Activated CD8-positive, alpha-beta memory T cell treated with anti-CD3 and anti-CD28 coated beads, Interleukin-2, amount 10 ng/mL, durations not matched to agents 7 days and 5 days (primary cell): ENCODE measurements around the gene GPR37L1. TPM values are rescaled to one million over a fixed set of nuclear protein-coding genes. Genes with fewer than 3 reads are reported as not detected.
"Not testable (repeated sequence)": the region's sequence is repeated elsewhere in the genome, so short reads cannot be mapped to it uniquely, and the experiment has no call there.

Experiments
- ATAC-seq: fragments of 150-1000 bp; cut with Tn5 transposase; one replicate; pipeline ENCODE4 v1.10.0; 2021; ENCODE audit warnings: moderate library complexity
- CTCF ChIA-PET: fragments of 350-600 bp; sonication (Branson Sonifier 250); formaldehyde crosslinking; loops from one replicate; lab custom pipeline; 2021; ENCODE audit warnings: antibody characterized with exemption; lab: Charles Lee
- DNase-seq: peaks from one replicate; pipeline ENCODE4 v3.0.0-alpha.2; 2020
- H3K27ac Mint-ChIP-seq: one replicate; pipeline ENCODE4 v1.8.0; 2021; ENCODE audit warnings: mild to moderate bottlenecking, mixed read lengths
- H3K27me3 Mint-ChIP-seq: one replicate; pipeline ENCODE4 v1.8.0; 2021; ENCODE audit warnings: mixed read lengths
- H3K36me3 Mint-ChIP-seq: one replicate; pipeline ENCODE4 v1.8.0; 2021; ENCODE audit warnings: mild to moderate bottlenecking, mixed read lengths
- H3K4me1 Mint-ChIP-seq: one replicate; pipeline ENCODE4 v1.8.0; 2021; ENCODE audit warnings: mixed read lengths
- H3K4me3 Mint-ChIP-seq: one replicate; pipeline ENCODE4 v1.8.0; 2021; ENCODE audit warnings: mild to moderate bottlenecking, moderate library complexity, mixed read lengths
- H3K9me3 Mint-ChIP-seq: one replicate; pipeline ENCODE4 v1.8.0; 2022; ENCODE audit warnings: low read depth, mixed read lengths
- total RNA-seq, 2 experiments: library from RNA; stranded (reverse); gene quantifications; one replicate each; pipeline ENCODE4 v1.2.3, GENCODE V29; 2021

Gene GPR37L1
- total RNA-seq, 2 experiments from 2014 or later, result not detected

DNA sequence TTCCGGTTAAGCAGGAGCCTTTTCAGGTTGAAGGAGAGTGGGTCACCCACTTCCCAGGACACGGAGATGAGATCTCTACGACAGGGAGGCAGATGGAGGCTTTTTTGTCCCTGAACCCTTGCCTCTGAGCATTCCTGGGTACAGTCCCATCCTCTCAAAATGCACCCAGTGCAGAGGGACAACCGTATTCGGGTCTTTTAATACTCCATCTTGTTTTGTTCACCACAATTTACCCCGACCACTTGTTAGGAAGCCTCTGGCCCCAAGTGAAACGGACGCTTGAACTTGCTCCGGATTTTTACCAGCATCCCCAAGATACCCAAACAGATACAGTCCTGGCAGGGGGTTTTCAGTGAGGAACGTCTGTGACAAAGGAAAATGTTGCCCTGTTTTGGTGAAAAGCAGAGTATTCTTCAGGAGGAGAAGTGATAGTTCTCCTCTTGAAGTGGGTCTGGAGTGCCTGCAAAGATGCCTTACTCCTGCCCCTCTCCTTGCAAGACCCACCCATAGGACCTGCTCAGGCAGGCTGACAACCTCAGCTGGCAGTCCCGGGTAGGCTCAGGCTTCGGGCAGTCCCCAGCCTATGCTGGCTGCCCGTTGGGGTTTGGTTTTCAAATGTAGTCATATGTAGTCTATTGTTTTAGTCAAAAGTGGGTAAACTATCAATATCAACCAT lies 22.5 kb downstream of the GPR37L1 start:
- peak; percentile 45 for ATAC-seq
- peak overlapping the region; percentile 85 for H3K4me3 Mint-ChIP-seq
- H3K36me3 Mint-ChIP-seq, result peaks cover 21% of the 10 kb centered on the region
- H3K9me3 Mint-ChIP-seq, result no peaks in the 10 kb centered on the region
- CTCF ChIA-PET, result interaction anchor here (2.5 to 4.4 kb wide), 3 partner anchors 10 to 16 kb away, joined by 23 to 30 read pairs (median 24); partner anchors contain the start of gene PTPN7
- H3K27me3 Mint-ChIP-seq, result no peaks in the 10 kb centered on the region
- H3K27ac Mint-ChIP-seq, result peak overlapping the region; percentile 90
- DNase-seq, result peak; percentile 75
- peaks cover 42% of the 10 kb centered on the region for H3K4me1 Mint-ChIP-seq

DNA sequence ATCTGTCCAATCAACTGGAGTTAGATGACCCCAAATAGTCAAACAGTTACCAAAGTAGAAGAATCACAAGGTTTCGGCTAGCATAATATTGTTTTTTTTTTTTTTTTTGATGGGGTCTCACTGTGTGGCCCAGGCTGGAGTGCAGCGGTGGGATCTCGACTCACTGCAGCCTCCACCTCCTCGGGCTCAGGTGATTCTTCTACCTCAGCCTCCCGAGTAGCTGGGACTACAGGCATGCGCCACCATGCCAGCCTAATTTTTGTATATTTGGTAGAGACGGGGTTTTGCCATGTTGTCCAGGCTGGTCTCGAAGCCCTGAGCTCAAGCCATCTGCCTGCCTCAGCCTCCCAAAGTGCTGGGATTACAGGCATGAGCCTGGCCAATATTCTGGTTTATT lies 23.0 kb downstream of the GPR37L1 start:
- Mint-ChIP-seq H3K36me3 (peaks cover 23% of the 10 kb centered on the region), H3K27ac (peak overlapping the region; percentile 90), H3K4me3 (peak overlapping the region; percentile 85), H3K4me1 (peaks cover 42% of the 10 kb centered on the region)
- H3K9me3 Mint-ChIP-seq, DNase-seq, ATAC-seq, H3K27me3 Mint-ChIP-seq: not testable (repeated sequence)
- CTCF ChIA-PET, result interaction anchor here (2.5 to 4.4 kb wide), 3 partner anchors 10 to 16 kb away, joined by 23 to 30 read pairs (median 24); partner anchors contain the start of gene PTPN7

DNA sequence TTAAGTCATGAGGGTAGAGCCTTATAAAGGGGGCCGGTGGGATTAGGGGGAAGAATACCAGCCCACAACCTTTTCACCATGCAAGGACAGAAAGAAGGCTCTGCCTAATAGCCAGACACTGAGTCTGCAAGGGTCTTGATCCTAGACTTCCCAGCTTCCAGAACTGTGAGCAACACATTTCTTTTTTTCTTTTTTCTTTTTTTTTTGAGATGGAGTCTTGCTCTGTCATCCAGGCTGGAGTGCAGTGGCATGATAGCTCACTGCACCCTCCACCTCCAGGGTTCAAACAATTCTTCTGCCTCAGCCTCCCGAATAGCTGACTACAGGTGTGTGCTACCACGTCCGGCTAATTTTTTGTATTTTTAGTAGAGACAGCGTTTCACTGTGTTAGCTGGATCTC lies 23.6 kb downstream of the GPR37L1 start:
- Mint-ChIP-seq H3K27me3 (no peaks in the 10 kb centered on the region), H3K9me3 (no peaks in the 10 kb centered on the region), H3K36me3 (peaks cover 29% of the 10 kb centered on the region), H3K27ac (peak overlapping the region; percentile 75), H3K4me1 (peaks cover 42% of the 10 kb centered on the region), H3K4me3 (no peak overlapping the region)
- CTCF ChIA-PET, result interaction anchor here (2.5 to 4.4 kb wide), 3 partner anchors 9 to 15 kb away, joined by 23 to 30 read pairs (median 24); partner anchors contain the start of gene PTPN7
- no peak for DNase-seq
- ATAC-seq, result no peak

DNA sequence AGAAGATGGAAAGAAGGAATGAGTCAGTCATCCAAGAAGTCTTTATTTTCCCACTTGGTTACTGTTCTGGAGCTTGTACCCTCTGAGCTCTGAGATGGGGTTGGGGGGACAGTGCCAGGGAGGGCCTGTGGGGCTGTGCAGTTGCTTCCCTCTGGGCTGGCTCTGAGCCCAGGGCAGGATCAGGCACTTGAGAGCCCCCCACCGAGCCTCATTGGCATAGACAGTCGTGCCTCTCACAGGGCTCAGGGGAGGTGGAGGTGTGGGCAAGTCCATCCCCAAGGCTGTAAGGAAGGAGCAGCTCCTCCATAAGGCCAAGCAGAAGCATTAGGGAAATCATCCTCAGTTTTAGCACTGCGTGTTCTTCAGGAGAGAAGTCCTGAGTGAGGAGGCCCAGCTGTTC lies 24.3 kb downstream of the GPR37L1 start:
- Mint-ChIP-seq H3K4me3 (no peak overlapping the region), H3K9me3 (no peaks in the 10 kb centered on the region), H3K36me3 (peaks cover 30% of the 10 kb centered on the region), H3K27ac (peak overlapping the region; percentile 54), H3K27me3 (no peaks in the 10 kb centered on the region), H3K4me1 (peaks cover 42% of the 10 kb centered on the region)
- CTCF ChIA-PET, result interaction anchor here (1.3 to 4.4 kb wide), 4 partner anchors 9 to 251 kb away, joined by 3 to 30 read pairs (median 24); partner anchors contain the start of gene PTPN7
- no peak for DNase-seq
- no peak for ATAC-seq

DNA sequence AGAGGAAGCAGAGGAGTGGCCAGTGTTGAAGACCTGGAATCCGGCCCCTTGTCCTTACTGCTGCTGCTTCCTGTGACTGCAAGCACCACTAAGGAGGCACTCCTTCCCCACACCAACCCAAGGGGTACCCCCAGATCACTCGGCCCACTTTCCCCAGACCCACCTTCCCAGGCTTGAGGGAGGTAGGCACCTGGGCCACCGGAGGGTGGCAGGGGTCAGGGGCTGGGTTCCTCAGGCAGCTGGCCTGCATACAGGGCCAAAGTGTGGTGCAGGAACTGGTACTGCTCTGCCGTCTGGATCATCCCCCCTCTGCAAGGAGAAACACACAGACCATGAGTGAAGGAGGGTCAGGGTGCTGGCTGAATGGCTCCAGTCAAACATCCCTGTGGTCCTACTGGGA lies 25.7 kb downstream of the GPR37L1 start:
- no peak overlapping the region for H3K4me3 Mint-ChIP-seq
- peaks cover 42% of the 10 kb centered on the region for H3K36me3 Mint-ChIP-seq
- H3K27ac Mint-ChIP-seq, result no peak overlapping the region
- no peaks in the 10 kb centered on the region for H3K9me3 Mint-ChIP-seq
- ATAC-seq (no peak), DNase-seq (no peak)
- no peaks in the 10 kb centered on the region for H3K27me3 Mint-ChIP-seq
- H3K4me1 Mint-ChIP-seq, result peaks cover 35% of the 10 kb centered on the region
- CTCF ChIA-PET, result interaction anchor here (0.9 to 4.3 kb wide), 2 partner anchors 13 to 155 kb away, joined by 4 to 23 read pairs; partner anchors contain the start of gene PTPN7

DNA sequence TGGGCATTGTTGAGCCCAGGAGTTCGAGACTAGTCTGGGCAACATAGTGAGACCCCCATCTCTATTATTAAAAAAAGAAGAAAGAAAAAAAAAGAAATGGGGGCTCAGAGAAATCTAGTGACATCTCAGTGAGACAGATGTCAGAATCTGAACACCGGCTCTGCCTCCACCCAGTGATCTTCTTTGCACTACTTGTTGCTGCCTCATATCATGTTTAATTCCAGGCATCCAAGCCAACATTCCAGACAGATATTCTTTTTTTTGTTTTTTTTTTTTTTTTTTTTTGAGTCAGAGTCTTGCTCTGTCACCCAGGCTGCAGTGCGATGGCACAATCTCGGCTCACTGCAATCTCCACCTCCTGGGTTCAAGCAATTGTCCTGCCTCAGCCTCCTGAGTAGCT lies 26.8 kb downstream of the GPR37L1 start:
- Mint-ChIP-seq H3K9me3 (no peaks in the 10 kb centered on the region), H3K27me3 (no peaks in the 10 kb centered on the region), H3K4me3 (no peak overlapping the region), H3K36me3 (peaks cover 52% of the 10 kb centered on the region), H3K4me1 (peaks cover 39% of the 10 kb centered on the region), H3K27ac (no peak overlapping the region)
- ATAC-seq, result no peak
- CTCF ChIA-PET, result no interaction called here
- DNase-seq, result no peak

DNA sequence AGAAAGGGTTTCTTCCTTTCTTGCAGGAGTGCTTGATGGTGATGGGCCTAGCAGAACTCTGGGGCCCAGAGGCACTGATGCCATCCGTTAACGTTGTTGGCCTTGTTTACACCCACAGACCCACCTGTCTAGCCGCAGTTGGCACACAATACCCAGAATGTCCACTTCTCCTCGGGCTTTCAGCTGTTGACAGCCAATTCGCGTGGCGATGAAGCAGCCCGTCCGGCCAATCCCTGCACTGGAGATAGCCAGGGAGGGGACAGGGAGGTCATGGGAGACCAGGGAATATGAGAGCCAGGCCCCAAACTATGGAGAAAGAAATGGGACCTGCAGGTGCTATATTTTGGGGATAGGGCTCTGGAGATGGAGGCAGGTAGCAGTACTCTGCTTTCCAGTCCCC lies 27.5 kb downstream of the GPR37L1 start:
- Mint-ChIP-seq H3K4me3 (no peak overlapping the region), H3K4me1 (peaks cover 43% of the 10 kb centered on the region), H3K9me3 (no peaks in the 10 kb centered on the region), H3K36me3 (peaks cover 58% of the 10 kb centered on the region), H3K27ac (no peak overlapping the region), H3K27me3 (no peaks in the 10 kb centered on the region)
- ATAC-seq (no peak), DNase-seq (no peak)
- CTCF ChIA-PET, result no interaction called here

DNA sequence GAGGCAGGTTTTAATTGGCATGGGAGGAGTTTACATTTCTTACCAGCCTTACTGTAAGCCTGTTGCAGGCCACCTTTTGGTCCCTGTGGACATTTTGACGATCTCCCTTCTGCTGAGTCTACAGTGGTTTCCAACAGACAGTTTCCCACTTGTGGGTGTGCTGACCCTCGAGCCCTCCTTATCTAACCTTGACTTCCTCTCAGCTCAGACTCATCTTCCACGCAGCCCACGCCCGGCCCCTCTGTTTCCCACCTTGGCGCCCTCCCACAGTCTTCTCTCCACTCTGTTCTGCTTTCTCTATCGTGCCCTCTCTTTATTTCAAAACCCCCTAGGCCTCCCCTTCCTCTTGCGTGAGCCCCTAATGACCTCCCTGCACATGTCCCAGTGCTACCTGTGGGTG lies 27.9 kb downstream of the GPR37L1 start:
- no peak overlapping the region for H3K4me3 Mint-ChIP-seq
- no peaks in the 10 kb centered on the region for H3K9me3 Mint-ChIP-seq
- H3K27me3 Mint-ChIP-seq, result no peaks in the 10 kb centered on the region

DNA sequence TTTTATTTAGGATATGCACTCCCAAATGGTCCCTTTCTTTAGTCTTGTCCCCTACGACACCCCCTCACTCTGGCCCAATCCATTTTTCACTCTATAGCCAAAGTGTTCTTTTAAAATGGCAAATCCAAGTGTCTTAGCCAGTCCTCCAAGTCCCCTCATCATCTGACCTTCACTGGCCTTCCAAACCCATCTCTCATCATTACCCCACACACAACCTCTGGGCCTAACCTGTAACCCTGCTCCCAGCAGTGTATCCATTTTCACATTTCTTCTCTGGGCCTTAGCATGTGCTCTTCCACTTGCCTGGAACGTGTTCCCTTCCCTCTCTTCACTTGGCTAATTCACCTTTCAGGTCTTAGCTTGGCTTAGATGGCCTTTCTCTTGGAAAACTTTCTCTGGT lies 28.3 kb downstream of the GPR37L1 start:
- peak overlapping the region; percentile 1 for H3K27ac Mint-ChIP-seq
- peaks cover 65% of the 10 kb centered on the region for H3K36me3 Mint-ChIP-seq
- no peak overlapping the region for H3K4me3 Mint-ChIP-seq
- DNase-seq, result no peak
- H3K27me3 Mint-ChIP-seq, result no peaks in the 10 kb centered on the region
- peaks cover 41% of the 10 kb centered on the region for H3K4me1 Mint-ChIP-seq
- CTCF ChIA-PET, result interaction anchor here (1.0 kb wide), 1 partner anchor 42 kb away, joined by 4 read pairs; no protein-coding TSS in a partner anchor
- no peak for ATAC-seq
- no peaks in the 10 kb centered on the region for H3K9me3 Mint-ChIP-seq

More for the DNA sequence above, 27.9 kb downstream of the GPR37L1 start:
- CTCF ChIA-PET, result interaction anchor here (1.0 kb wide), 1 partner anchor 42 kb away, joined by 4 read pairs; no protein-coding TSS in a partner anchor
- peaks cover 42% of the 10 kb centered on the region for H3K4me1 Mint-ChIP-seq
- H3K36me3 Mint-ChIP-seq, result peaks cover 62% of the 10 kb centered on the region
- DNase-seq (no peak), ATAC-seq (no peak)
- H3K27ac Mint-ChIP-seq, result no peak overlapping the region

DNA sequence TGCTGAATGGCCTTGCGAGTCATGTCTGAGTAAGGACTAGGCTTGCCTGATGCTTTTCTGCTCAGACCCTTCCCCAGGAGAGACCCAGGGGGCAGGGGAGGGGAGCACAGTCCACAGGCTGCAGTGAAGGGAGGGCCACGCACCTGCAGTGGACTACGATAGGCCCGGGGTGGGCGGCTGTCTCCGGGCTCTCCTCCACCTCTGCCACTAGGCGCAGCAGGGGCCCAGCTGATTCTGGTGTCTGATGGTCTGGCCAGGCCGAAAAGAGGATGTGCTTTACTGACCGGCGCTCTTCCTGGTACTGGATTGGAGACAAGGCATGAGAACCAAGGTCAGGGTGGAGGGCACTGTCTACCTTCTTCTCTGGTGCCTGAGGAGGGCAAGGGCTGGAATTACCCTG lies 29.7 kb downstream of the GPR37L1 start:
- Mint-ChIP-seq H3K27me3 (no peaks in the 10 kb centered on the region), H3K4me1 (peaks cover 49% of the 10 kb centered on the region), H3K27ac (no peak overlapping the region), H3K4me3 (no peak overlapping the region), H3K36me3 (peaks cover 75% of the 10 kb centered on the region), H3K9me3 (no peaks in the 10 kb centered on the region)
- CTCF ChIA-PET, result interaction anchor here (0.6 to 5.6 kb wide), 2 partner anchors 32 to 113 kb away, joined by 3 to 32 read pairs; no protein-coding TSS in a partner anchor
- no peak for ATAC-seq
- no peak for DNase-seq

DNA sequence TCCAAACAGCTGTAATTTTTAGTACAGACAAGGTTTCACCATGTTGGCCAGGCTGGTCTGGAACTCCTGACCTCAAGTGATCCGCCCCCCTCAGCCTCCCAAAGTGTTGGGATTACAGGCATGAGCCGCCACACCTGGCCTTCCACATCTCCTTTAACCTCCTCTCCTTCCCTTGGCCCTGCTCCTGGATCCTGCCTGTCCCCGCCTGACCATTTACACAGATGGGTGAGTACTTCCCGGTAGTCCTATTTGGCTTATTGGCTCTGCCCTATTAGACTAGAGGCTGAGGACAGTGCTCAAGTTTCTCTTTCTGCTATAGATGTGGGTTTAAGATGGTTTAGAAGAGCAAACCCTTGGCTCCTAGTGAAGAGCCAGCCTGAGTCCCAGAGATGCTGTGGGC lies 30.6 kb downstream of the GPR37L1 start:
- H3K4me3 Mint-ChIP-seq, result no peak overlapping the region
- ATAC-seq (no peak), DNase-seq (no peak)
- CTCF ChIA-PET, result interaction anchor here (0.6 to 5.6 kb wide), 3 partner anchors 18 to 112 kb away, joined by 3 to 32 read pairs (median 26); no protein-coding TSS in a partner anchor
- H3K4me1 Mint-ChIP-seq, result peaks cover 54% of the 10 kb centered on the region
- no peak overlapping the region for H3K27ac Mint-ChIP-seq
- peaks cover 76% of the 10 kb centered on the region for H3K36me3 Mint-ChIP-seq
- H3K9me3 Mint-ChIP-seq, result no peaks in the 10 kb centered on the region
- no peaks in the 10 kb centered on the region for H3K27me3 Mint-ChIP-seq

DNA sequence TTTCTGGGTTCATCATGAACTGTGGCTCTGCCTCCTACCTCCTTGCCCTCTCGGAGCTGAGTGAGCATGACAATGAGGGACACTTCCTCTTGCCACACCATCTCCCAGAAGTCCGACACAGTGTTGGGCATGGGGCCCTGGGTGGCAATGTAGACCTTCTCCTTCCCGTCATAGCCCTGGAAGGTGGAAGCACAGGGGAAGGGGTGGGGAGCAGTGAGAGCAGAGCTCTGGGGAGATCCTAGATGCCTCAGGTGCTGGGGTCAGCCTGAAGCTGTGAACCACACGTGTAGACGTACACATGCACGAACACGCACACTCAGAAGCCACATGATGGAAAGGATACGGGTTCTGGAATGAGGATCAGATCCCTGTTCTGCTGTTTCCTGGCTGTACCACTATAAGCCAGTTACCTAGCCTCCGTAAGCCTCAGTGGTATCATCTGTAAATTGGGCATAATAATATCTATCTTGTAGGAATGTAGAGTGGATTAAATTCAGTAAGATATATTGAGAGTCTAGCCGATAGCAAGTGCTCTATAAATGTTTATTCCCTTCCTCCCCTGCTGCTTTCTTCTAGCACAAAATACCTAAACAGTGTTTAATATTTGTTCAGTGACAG lies 31.5 kb downstream of the GPR37L1 start:
- no peak for DNase-seq
- peak overlapping the region; percentile 8 for H3K27ac Mint-ChIP-seq
- H3K4me3 Mint-ChIP-seq, result no peak overlapping the region
- H3K9me3 Mint-ChIP-seq, result no peaks in the 10 kb centered on the region
- no peaks in the 10 kb centered on the region for H3K27me3 Mint-ChIP-seq
- CTCF ChIA-PET, result interaction anchor here (0.6 to 5.6 kb wide), 18 partner anchors 8 to 162 kb away, joined by 3 to 32 read pairs (median 8); partner anchors contain the start of genes ARL8A and LGR6
- peaks cover 76% of the 10 kb centered on the region for H3K36me3 Mint-ChIP-seq
- peaks cover 60% of the 10 kb centered on the region for H3K4me1 Mint-ChIP-seq
- ATAC-seq, result no peak

DNA sequence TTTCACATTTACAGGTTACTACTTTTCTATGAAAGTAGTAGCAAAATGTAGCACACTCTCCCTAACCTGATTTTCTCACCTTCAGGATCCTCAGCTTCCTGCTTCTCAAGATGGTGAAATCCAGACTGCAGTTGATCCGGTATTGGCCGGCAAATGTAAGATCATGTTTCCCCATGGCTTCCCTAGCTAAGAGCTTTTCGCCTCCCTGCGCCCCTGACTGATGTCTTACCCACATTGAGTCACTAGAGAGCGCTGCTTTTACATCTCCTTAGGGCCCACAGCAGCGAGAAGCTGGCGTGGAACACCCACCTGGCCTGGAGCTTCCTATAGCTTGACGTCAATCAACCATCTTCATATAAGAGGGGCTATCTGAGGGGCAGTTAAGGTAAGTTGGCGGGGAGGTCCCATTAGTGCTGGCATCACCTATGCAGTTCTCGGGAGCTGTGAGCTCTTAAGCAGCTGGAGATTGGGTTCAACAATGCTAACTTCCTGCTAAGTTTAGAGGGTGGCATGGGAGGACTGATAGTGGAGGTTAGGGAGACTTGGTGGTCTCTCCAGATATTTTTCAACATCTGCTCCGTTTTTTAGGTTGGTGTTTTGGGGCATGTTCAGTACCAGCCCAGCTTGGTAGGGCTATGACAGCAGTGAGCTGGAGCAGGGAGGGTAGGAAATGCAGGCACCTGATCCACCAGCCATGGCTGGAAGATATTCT lies 32.2 kb downstream of the GPR37L1 start:
- DNase-seq, result peak; percentile 74
- H3K4me3 Mint-ChIP-seq, result no peak overlapping the region
- H3K9me3 Mint-ChIP-seq, result no peaks in the 10 kb centered on the region
- peaks cover 77% of the 10 kb centered on the region for H3K36me3 Mint-ChIP-seq
- peak; percentile 49 for ATAC-seq
- H3K27ac Mint-ChIP-seq, result peak overlapping the region; percentile 8
- CTCF ChIA-PET, result interaction anchor here (0.6 to 5.6 kb wide), 18 partner anchors 9 to 161 kb away, joined by 3 to 32 read pairs (median 8); partner anchors contain the start of genes ARL8A and LGR6
- H3K27me3 Mint-ChIP-seq, result no peaks in the 10 kb centered on the region
- peaks cover 62% of the 10 kb centered on the region for H3K4me1 Mint-ChIP-seq
